DND-41 (cell line): ENCODE measurements around the gene LBHD2.

Experiments
- ATAC-seq: fragments of 200-7000 bp; cut with Tn5 transposase; 3 replicates; pipeline ENCODE4 v1.9.1; 2021; ENCODE audit warnings: low read depth; ENCODE audit not compliant: insufficient read depth
- DNase-seq: peaks from one replicate; pipeline ENCODE4 v3.0.0-alpha.2; 2020
- H2AFZ ChIP-seq: 2 replicates; pipeline ENCODE4 v1.6.0; 2012; ENCODE audit warnings: low read depth, low read length
- H3K27ac ChIP-seq: 2 replicates; pipeline ENCODE4 v1.5.1; 2012; ENCODE audit warnings: low read length, inconsistent platforms
- H3K27me3 ChIP-seq: fragments of 200-600 bp; sonication (generic); 2 replicates; pipeline ENCODE4 v1.6.0; 2012; ENCODE audit warnings: low read length, mild to moderate bottlenecking, inconsistent platforms; ENCODE audit not compliant: insufficient read depth, poor library complexity
- H3K36me3 ChIP-seq: 2 replicates; pipeline ENCODE4 v1.5.1; 2012; ENCODE audit warnings: low read length, inconsistent platforms; ENCODE audit not compliant: insufficient read depth
- H3K4me1 ChIP-seq: 2 replicates; pipeline ENCODE4 v1.5.1; 2012; ENCODE audit warnings: mild to moderate bottlenecking, low read length; ENCODE audit not compliant: insufficient read depth
- H3K4me2 ChIP-seq: 2 replicates; pipeline ENCODE4 v1.6.0; 2012; ENCODE audit warnings: mild to moderate bottlenecking, moderate library complexity, low read length, inconsistent platforms; ENCODE audit not compliant: insufficient read depth
- H3K4me3 ChIP-seq, 2 experiments: fragments of 200-600 bp in 1 of 2; shearing (Covaris generic) in 1 of 2; 2 replicates each; pipeline ENCODE4 v1.5.1; 2012 to 2016; ENCODE audit warnings: inconsistent platforms in 2 of 2, low read length in 2 of 2, mild to moderate bottlenecking in 2 of 2, low read depth in 1 of 2, moderate library complexity in 1 of 2
- H3K79me2 ChIP-seq: 2 replicates; pipeline ENCODE4 v1.6.0; 2012; ENCODE audit warnings: low read length, inconsistent platforms; ENCODE audit not compliant: insufficient read depth
- H3K9ac ChIP-seq: 2 replicates; pipeline ENCODE4 v1.6.0; 2012; ENCODE audit warnings: low read depth, mild to moderate bottlenecking, inconsistent platforms, low read length, moderate library complexity
- H3K9me3 ChIP-seq: 2 replicates; pipeline ENCODE4 v1.5.1; 2012; ENCODE audit warnings: low read length, moderate library complexity, mild to moderate bottlenecking, inconsistent platforms; ENCODE audit not compliant: insufficient read depth, severe bottlenecking
- H4K20me1 ChIP-seq: 2 replicates; pipeline ENCODE4 v1.6.0; 2012; ENCODE audit warnings: low read length; ENCODE audit not compliant: insufficient read depth
- CTCF ChIP-seq: IDR thresholded peaks from 2 replicates; pipeline ENCODE4 v1.5.1; 2012; ENCODE audit warnings: borderline replicate concordance, low read length, moderate library complexity, mild to moderate bottlenecking; ENCODE audit not compliant: poor library complexity, severe bottlenecking; ENCODE audit errors: extremely low read depth
- EZH2 ChIP-seq: IDR thresholded peaks from 3 replicates; pipeline ENCODE4 v1.6.1; 2012; ENCODE audit warnings: borderline replicate concordance, low read depth, mild to moderate bottlenecking, moderate library complexity, low read length, inconsistent platforms; ENCODE audit not compliant: severe bottlenecking

The LBHD2 gene

GRCh38 chr14:103132381-103133209 lies 48.6 kb downstream of the LBHD2 start:
- H3K27ac ChIP-seq, result no peak overlapping the region
- H3K4me2 ChIP-seq, result no peak overlapping the region
- no peaks in the 10 kb centered on the region for H3K27me3 ChIP-seq
- no peak overlapping the region for H3K9ac ChIP-seq
- DNase-seq (no peak), ATAC-seq (no peak)
- no peaks in the 10 kb centered on the region for H3K4me1 ChIP-seq
- no peak overlapping the region for H3K4me3 ChIP-seq
- no peak overlapping the region for H2AFZ ChIP-seq
- no peaks in the 10 kb centered on the region for H3K9me3 ChIP-seq
- H4K20me1 ChIP-seq, result peaks cover 5% of the 10 kb centered on the region; the same call in 1 of the 2 replicates
- no peaks in the 10 kb centered on the region for H3K79me2 ChIP-seq
- H3K36me3 ChIP-seq, result no peaks in the 10 kb centered on the region
- no peak for TF ChIP-seq CTCF
- no peak for TF ChIP-seq EZH2

- Histone ChIP-seq H3K4me3 (no peak overlapping the region), H3K9ac (no peak overlapping the region), H3K79me2 (no peaks in the 10 kb centered on the region), H3K4me1 (no peaks in the 10 kb centered on the region), H3K27me3 (no peaks in the 10 kb centered on the region), H2AFZ (no peak overlapping the region), H3K4me2 (no peak overlapping the region), H3K27ac (no peak overlapping the region), H4K20me1 (peaks cover 5% of the 10 kb centered on the region; the same call in 1 of the 2 replicates), H3K36me3 (no peaks in the 10 kb centered on the region), H3K9me3 (no peaks in the 10 kb centered on the region)
- DNase-seq (no peak), ATAC-seq (no peak)
- no peak for TF ChIP-seq EZH2
- no peak for TF ChIP-seq CTCF
These were observed 49.5 kb downstream of the LBHD2 start for GRCh38 chr14:103133210-103134140.

GRCh38 chr14:103134405-103134804 lies 50.4 kb downstream of the LBHD2 start:
- H3K9me3 ChIP-seq, result no peaks in the 10 kb centered on the region
- ATAC-seq (no peak), DNase-seq (no peak)
- no peak for TF ChIP-seq CTCF
- no peak for TF ChIP-seq EZH2
- no peaks in the 10 kb centered on the region for H3K27me3 ChIP-seq
- no peaks in the 10 kb centered on the region for H3K4me1 ChIP-seq
- H3K36me3 ChIP-seq, result no peaks in the 10 kb centered on the region
- H3K27ac ChIP-seq, result no peak overlapping the region
- H4K20me1 ChIP-seq, result peaks cover 5% of the 10 kb centered on the region; the same call in 1 of the 2 replicates
- no peak overlapping the region for H3K4me3 ChIP-seq
- no peak overlapping the region for H2AFZ ChIP-seq
- H3K9ac ChIP-seq, result no peak overlapping the region
- H3K4me2 ChIP-seq, result no peak overlapping the region
- H3K79me2 ChIP-seq, result no peaks in the 10 kb centered on the region
